ENCODE data around the gene DMXL2. TPM values are rescaled to one million over a fixed set of nuclear protein-coding genes. Genes with fewer than 3 reads are reported as not detected.
"Not testable (repeated sequence)": the region's sequence is repeated elsewhere in the genome, so short reads cannot be mapped to it uniquely, and the experiment has no call there.

DMXL2 gene
- total and polyA plus RNA-seq, 4 donors = 70.4 to 170 (median 106) TPM

DNA sequence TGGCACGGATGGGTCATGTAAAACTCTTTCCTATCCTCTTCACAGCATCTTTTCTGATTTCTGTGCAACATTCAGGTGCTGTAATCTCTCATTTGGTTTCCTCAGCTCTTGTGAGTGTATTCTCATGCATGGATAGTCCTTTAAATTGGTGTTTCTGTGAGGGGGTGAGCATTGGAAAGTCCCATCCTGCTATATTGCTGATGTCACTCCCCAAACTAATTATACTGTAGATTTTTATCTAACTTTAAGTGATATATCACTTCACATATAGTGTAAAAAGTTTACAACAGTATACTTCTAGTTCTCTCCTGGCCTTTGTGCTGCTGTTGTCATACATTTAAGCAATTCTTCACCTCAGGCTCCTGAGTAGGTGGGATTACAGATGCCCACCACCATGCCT lies 178.5 kb downstream of the DMXL2 start:
- no peak for DNase-seq (ENCODE audit: low read depth in 4 of 6, low spot score in 6 of 6)
- Histone ChIP-seq H3K4me1 (ENCODE audit: control insufficient read depth, insufficient read depth, low read length) (no peaks in the 10 kb centered on the region), H3K4me3 (ENCODE audit: low read depth, low read length) (no peak overlapping the region), H3K27ac (ENCODE audit: low read depth, low read length) (no peak overlapping the region), H3K9me3 (ENCODE audit: control insufficient read depth, insufficient read depth, low read length) (no peaks in the 10 kb centered on the region), H3K27me3 (ENCODE audit: control insufficient read depth, insufficient read depth, low read length) (no peaks in the 10 kb centered on the region), H3K36me3 (ENCODE audit: control insufficient read depth, insufficient read depth, low read length) (peaks cover 7% of the 10 kb centered on the region)
- WGBS (ENCODE audit: insufficient coverage) = no CpG with 5 or more reads among the region's 1 CpG

DNA sequence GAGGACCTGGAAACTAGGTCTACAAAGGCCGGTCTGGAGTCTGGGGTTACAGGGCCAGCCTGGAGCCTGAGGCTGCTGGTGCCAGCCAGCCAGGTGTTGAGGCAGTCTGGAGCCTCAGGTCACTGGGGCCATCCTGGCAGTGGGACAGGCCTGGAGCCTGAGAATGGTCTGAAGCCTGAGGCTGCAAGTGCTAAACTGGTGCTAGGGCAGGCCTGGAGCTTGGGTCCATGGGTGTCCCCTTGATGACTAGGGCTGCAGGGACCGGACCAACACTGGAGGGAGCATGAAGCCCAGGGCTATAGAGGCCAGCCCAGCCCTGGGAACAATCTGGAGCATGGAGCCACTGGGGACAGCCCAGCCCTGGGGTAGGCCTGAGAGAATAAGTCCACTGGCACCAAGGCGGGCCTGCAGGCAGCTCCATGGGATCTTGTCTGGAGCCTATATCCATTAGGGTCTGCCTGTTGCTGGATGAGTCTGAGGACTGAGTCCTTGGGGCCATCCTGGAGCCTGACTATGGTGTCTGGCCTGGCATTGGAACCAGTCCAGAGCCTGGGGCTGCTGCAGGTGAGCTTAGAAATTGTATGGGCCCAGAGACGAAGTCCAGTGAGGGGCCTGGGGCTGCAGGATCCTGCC lies 179.2 kb downstream of the DMXL2 start:
- Histone ChIP-seq H3K27me3 (ENCODE audit: control insufficient read depth, insufficient read depth, low read length) (no peaks in the 10 kb centered on the region), H3K9me3 (ENCODE audit: control insufficient read depth, insufficient read depth, low read length) (no peaks in the 10 kb centered on the region), H3K36me3 (ENCODE audit: control insufficient read depth, insufficient read depth, low read length) (peaks cover 4% of the 10 kb centered on the region), H3K4me1 (ENCODE audit: control insufficient read depth, insufficient read depth, low read length) (no peaks in the 10 kb centered on the region), H3K27ac (ENCODE audit: low read depth, low read length) (no peak overlapping the region), H3K4me3 (ENCODE audit: low read depth, low read length) (no peak overlapping the region)
- over 99% methylated on average over 4 of the region's 4 CpGs for WGBS (ENCODE audit: insufficient coverage)
- DNase-seq (ENCODE audit: low read depth in 4 of 6, low spot score in 6 of 6) = no peak

DNA sequence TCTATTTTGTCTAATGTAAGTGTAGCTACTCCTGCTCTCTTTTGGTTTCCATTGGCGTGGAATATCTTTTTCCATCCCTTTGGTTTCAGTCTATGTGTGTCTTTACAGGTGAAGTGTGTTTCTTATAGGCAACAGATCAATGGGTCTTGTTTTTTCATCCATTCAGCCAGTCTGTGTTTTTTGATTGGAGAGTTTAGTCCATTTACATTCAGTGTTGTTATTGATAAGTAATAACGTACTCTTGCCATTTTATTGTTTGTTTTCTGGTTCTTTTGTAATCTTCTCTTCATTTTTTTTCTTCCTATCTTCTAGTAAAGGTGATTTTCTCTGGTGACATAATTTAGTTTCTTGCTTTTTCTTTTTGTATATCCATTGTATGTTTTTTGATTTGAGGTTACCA lies 184.0 kb downstream of the DMXL2 start:
- DNase-seq (ENCODE audit: low read depth in 4 of 6, low spot score in 6 of 6) = no peak
- Histone ChIP-seq H3K27me3 (ENCODE audit: control insufficient read depth, insufficient read depth, low read length) (no peaks in the 10 kb centered on the region), H3K36me3 (ENCODE audit: control insufficient read depth, insufficient read depth, low read length) (peaks cover 4% of the 10 kb centered on the region), H3K9me3 (ENCODE audit: control insufficient read depth, insufficient read depth, low read length) (no peaks in the 10 kb centered on the region), H3K4me1 (ENCODE audit: control insufficient read depth, insufficient read depth, low read length) (no peaks in the 10 kb centered on the region), H3K27ac (ENCODE audit: low read depth, low read length) (no peak overlapping the region), H3K4me3 (ENCODE audit: low read depth, low read length) (no peak overlapping the region)
- WGBS (ENCODE audit: insufficient coverage) = no CpG with 5 or more reads among the region's 2 CpGs

DNA sequence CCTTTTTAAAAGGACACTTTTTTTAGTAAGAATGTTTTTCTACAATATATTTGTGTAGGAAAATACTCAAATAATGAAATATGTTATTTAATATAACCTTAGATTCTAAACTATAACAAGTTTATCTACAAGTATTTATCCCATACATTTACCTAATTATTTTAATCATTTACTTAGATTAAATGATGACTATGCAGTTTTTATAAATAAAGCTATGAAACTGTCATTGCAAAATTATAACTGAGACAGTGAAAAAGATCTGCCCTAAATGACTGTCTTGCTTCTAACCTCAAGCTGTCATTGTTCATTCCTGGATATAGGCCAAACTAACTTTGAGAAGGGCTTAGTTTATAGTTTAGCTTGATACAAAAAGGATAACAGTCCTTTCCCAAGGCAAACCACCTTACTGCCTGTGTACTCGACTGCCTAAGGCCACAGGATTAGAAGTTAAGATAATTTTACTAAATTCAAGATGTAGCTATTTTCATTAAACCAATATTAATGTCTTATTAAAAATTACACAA lies 197.0 kb downstream of the DMXL2 start:
- H3K27me3 ChIP-seq (ENCODE audit: control insufficient read depth, insufficient read depth, low read length) = no peaks in the 10 kb centered on the region
- H3K36me3 ChIP-seq (ENCODE audit: control insufficient read depth, insufficient read depth, low read length) = no peaks in the 10 kb centered on the region
- H3K4me1 ChIP-seq (ENCODE audit: control insufficient read depth, insufficient read depth, low read length) = no peaks in the 10 kb centered on the region
- no peak overlapping the region for H3K4me3 ChIP-seq (ENCODE audit: low read depth, low read length)
- WGBS (ENCODE audit: insufficient coverage) = no CpG with 5 or more reads among the region's 1 CpG
- H3K27ac ChIP-seq (ENCODE audit: low read depth, low read length) = no peak overlapping the region
- H3K9me3 ChIP-seq (ENCODE audit: control insufficient read depth, insufficient read depth, low read length) = no peaks in the 10 kb centered on the region
- peak in 1 of 6 donors; percentile 13 for DNase-seq (ENCODE audit: low read depth in 4 of 6, low spot score in 6 of 6)

DNA sequence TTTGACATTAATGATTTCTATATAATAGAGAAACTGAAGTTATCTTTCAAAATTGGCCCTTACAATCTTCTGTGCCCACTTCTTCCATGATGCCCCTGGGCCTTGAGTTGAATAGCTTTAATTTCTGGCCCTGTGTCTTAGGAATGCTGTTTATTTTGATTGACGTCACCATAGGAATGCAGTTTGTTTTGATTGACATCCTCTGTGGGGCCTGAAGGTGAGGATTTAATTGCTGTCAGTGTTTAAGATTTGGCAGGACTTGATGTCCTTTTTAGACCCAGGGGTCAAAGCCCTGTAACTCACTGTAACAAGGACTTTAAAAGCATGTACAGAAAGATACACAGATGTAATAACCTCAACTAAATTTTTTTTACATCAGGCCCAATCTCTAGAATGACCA lies 197.8 kb downstream of the DMXL2 start:
- DNase-seq (ENCODE audit: low read depth in 4 of 6, low spot score in 6 of 6) = no peak
- no peak overlapping the region for H3K27ac ChIP-seq (ENCODE audit: low read depth, low read length)
- no peak overlapping the region for H3K4me3 ChIP-seq (ENCODE audit: low read depth, low read length)
- no peaks in the 10 kb centered on the region for H3K4me1 ChIP-seq (ENCODE audit: control insufficient read depth, insufficient read depth, low read length)
- no peaks in the 10 kb centered on the region for H3K36me3 ChIP-seq (ENCODE audit: control insufficient read depth, insufficient read depth, low read length)
- H3K9me3 ChIP-seq (ENCODE audit: control insufficient read depth, insufficient read depth, low read length) = no peaks in the 10 kb centered on the region
- whole genome bisulfite sequencing (ENCODE audit: insufficient coverage) = 83% methylated on average over 1 of the region's 1 CpG
- no peaks in the 10 kb centered on the region for H3K27me3 ChIP-seq (ENCODE audit: control insufficient read depth, insufficient read depth, low read length)

DNA sequence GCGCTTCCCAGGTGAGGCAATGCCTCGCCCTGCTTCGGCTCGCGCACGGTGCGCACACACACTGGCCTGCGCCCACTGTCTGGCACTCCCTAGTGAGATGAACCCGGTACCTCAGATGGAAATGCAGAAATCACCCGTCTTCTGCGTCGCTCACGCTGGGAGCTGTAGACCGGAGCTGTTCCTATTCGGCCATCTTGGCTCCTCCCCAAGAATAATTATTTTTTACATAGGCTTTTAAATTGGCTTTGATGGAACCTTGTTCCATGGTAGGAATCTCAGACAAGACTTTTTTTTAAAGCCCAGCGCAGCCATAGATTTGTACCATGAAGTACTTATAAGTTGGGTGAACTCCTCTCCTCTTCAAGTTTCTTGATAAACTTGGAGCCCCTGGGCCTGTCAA lies 199.5 kb downstream of the DMXL2 start:
- not testable (repeated sequence) for H3K27ac ChIP-seq (ENCODE audit: low read depth, low read length); H3K4me1 ChIP-seq (ENCODE audit: control insufficient read depth, insufficient read depth, low read length); DNase-seq (ENCODE audit: low read depth in 4 of 6, low spot score in 6 of 6); H3K9me3 ChIP-seq (ENCODE audit: control insufficient read depth, insufficient read depth, low read length); H3K27me3 ChIP-seq (ENCODE audit: control insufficient read depth, insufficient read depth, low read length); H3K36me3 ChIP-seq (ENCODE audit: control insufficient read depth, insufficient read depth, low read length); H3K4me3 ChIP-seq (ENCODE audit: low read depth, low read length)
- WGBS (ENCODE audit: insufficient coverage) = no CpG with 5 or more reads among the region's 16 CpGs

DNA sequence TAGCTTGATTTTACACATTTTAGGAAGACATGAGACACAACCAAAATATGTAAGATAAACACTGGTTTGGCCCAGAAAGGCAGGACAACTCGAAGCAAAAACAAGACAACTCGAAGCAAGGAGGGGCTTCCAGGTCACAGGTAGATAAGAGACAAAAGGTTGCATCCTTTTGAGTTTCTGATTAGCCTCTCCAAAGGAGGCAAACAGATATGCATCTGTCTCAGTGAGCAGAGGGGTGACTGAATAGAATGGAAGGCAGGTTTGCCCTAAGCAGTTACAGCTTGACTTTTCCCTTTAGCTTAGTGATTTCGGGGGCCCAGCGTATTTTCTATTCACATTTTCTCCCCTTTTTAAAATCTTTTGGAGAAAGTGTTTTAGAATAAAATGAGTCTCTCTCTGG lies 206.4 kb downstream of the DMXL2 start:
- H3K27me3 ChIP-seq (ENCODE audit: control insufficient read depth, insufficient read depth, low read length) = no peaks in the 10 kb centered on the region
- H3K27ac ChIP-seq (ENCODE audit: low read depth, low read length) = no peak overlapping the region
- 25% methylated on average over 2 of the region's 4 CpGs for WGBS (ENCODE audit: insufficient coverage)
- H3K9me3 ChIP-seq (ENCODE audit: control insufficient read depth, insufficient read depth, low read length) = no peaks in the 10 kb centered on the region
- no peak for DNase-seq (ENCODE audit: low read depth in 4 of 6, low spot score in 6 of 6)
- H3K4me3 ChIP-seq (ENCODE audit: low read depth, low read length) = no peak overlapping the region
- H3K36me3 ChIP-seq (ENCODE audit: control insufficient read depth, insufficient read depth, low read length) = no peaks in the 10 kb centered on the region
- no peaks in the 10 kb centered on the region for H3K4me1 ChIP-seq (ENCODE audit: control insufficient read depth, insufficient read depth, low read length)

DNA sequence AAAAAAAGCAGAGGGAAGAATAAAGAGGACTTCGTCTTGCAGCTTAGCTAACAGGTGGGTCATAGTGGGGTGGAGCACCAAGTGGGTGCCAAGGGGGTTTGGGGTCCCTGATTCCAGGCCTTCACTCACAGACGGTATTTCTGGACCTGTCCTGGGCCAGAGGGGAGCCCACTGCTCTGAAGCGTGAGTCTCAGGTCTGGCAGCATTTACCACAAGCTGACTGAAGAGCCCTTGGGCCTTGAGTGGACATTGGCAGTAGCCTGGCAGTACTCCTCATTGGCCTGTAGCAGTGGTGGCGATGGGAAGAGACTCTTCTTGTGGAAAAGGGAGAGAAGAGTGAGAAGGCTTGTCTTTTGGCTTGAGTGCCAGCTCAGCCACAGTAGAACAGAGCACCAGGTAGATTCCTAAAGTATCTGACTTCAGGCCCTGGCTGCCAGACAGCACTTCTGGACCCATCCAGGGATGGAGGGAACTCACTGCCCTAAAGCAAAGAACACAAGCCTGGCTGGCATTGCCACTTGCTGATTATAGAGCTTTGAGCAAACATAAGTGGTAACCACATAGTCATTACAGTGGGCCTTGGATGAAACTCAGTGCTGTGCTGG lies 208.2 kb downstream of the DMXL2 start:
- Histone ChIP-seq H3K27me3 (ENCODE audit: control insufficient read depth, insufficient read depth, low read length) (no peaks in the 10 kb centered on the region), H3K36me3 (ENCODE audit: control insufficient read depth, insufficient read depth, low read length) (no peaks in the 10 kb centered on the region), H3K27ac (ENCODE audit: low read depth, low read length) (no peak overlapping the region), H3K4me1 (ENCODE audit: control insufficient read depth, insufficient read depth, low read length) (no peaks in the 10 kb centered on the region), H3K4me3 (ENCODE audit: low read depth, low read length) (no peak overlapping the region), H3K9me3 (ENCODE audit: control insufficient read depth, insufficient read depth, low read length) (no peaks in the 10 kb centered on the region)
- WGBS (ENCODE audit: insufficient coverage) = 84% methylated on average over 4 of the region's 4 CpGs
- DNase-seq (ENCODE audit: low read depth in 4 of 6, low spot score in 6 of 6) = no peak

DNA sequence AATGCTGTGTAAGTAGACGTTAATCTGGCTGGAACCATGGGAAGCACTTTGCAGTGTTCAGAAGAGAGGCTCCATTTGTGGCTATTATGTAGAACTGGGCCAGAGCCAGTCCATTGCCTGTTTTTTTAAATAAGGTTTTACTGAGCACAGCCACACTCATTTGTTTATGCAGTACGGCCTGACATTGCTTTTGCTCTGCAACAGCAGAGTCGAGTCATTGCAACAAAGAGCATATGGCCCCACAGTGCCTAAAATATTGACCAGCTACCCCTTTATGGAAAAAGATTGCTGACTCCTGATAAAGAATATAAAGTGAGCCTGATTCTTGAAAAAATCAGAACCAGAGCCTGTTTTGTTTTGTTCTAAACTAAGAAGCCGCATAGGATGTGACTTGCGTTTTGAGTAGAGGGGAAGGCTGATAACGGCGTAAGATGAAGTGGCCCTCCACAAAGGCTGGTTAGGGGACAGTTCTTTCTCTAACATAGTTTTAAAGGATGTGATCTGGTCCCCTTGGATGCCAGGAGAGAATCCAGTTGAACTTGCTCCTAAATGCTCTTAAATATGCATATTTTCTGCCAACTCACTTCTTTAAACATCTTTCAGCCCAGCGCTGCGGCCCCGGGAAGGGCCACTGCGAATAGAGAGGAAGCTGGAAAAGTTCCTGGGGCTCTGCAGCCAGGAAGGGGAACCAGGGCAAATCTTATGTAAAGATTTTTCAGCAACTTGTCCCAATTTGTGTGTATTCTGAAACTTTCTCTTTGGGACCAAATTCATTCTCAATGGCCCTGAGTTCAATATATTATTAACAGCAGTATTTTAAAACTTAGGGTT lies 216.7 kb downstream of the DMXL2 start:
- Histone ChIP-seq H3K9me3 (ENCODE audit: control insufficient read depth, insufficient read depth, low read length) (no peaks in the 10 kb centered on the region), H3K4me1 (ENCODE audit: control insufficient read depth, insufficient read depth, low read length) (peaks cover 9% of the 10 kb centered on the region), H3K27ac (ENCODE audit: low read depth, low read length) (peak overlapping the region; percentile 36), H3K36me3 (ENCODE audit: control insufficient read depth, insufficient read depth, low read length) (no peaks in the 10 kb centered on the region), H3K4me3 (ENCODE audit: low read depth, low read length) (no peak overlapping the region), H3K27me3 (ENCODE audit: control insufficient read depth, insufficient read depth, low read length) (no peaks in the 10 kb centered on the region)
- DNase-seq (ENCODE audit: low read depth in 4 of 6, low spot score in 6 of 6) = peak in 4 of 6 donors; percentile 33 to 79 (median 56)
- WGBS (ENCODE audit: insufficient coverage) = 25% methylated on average over 2 of the region's 11 CpGs
